AG08395 (cell line): ENCODE data around the gene PPP1R14B.
A peak's percentile ranks its signal among the peaks of the same experiment; 100 is the strongest.
"Not testable (repeated sequence)": the region's sequence is repeated elsewhere in the genome, so short reads cannot be mapped to it uniquely, and the experiment has no call there.

Experiments used
- DNase-seq: peaks from one replicate; pipeline ENCODE4 v3.0.0; 2012; ENCODE audit warnings: mixed read lengths, low spot score

The PPP1R14B gene

GRCh38 chr11:64260147-64260708, 13.5 kb upstream of the PPP1R14B start:
- no peak for DNase-seq

- DNase-seq = no peak
Observed at GRCh38 chr11:64259533-64260067, 12.9 kb upstream of the PPP1R14B start.

GRCh38 chr11:64258946-64259532, 12.3 kb upstream of the PPP1R14B start:
- no peak for DNase-seq

- DNase-seq = no peak
Observed at GRCh38 chr11:64258356-64258755, 11.6 kb upstream of the PPP1R14B start.

GRCh38 chr11:64256300-64256699, 9.6 kb upstream of the PPP1R14B start:
- DNase-seq = no peak

- no peak for DNase-seq
Observed at GRCh38 chr11:64255135-64256128, 8.7 kb upstream of the PPP1R14B start.

- DNase-seq = no peak
Observed at GRCh38 chr11:64254326-64254725, 7.6 kb upstream of the PPP1R14B start.

GRCh38 chr11:64253481-64253880, 6.7 kb upstream of the PPP1R14B start:
- peak; percentile 29 for DNase-seq

- DNase-seq = no peak
Observed at GRCh38 chr11:64253043-64253442, 6.3 kb upstream of the PPP1R14B start.

- peak; percentile 70 for DNase-seq
Observed at GRCh38 chr11:64252003-64252872, 5.5 kb upstream of the PPP1R14B start.

GRCh38 chr11:64251753-64252002, 4.9 kb upstream of the PPP1R14B start:
- no peak for DNase-seq

GRCh38 chr11:64251016-64251752, 4.4 kb upstream of the PPP1R14B start, which contains the start of gene PLCB3:
TSS of gene PLCB3 (plus strand) at chr11:64251530. CDS start at chr11:64251650, 120 bp downstream.
- peak; percentile 86 for DNase-seq

GRCh38 chr11:64250415-64251015, 3.8 kb upstream of the PPP1R14B start:
- no peak for DNase-seq

- no peak for DNase-seq
Observed at GRCh38 chr11:64249563-64250414, 3.0 kb upstream of the PPP1R14B start.

- DNase-seq = no peak
Observed at GRCh38 chr11:64249038-64249437, 2.3 kb upstream of the PPP1R14B start.

GRCh38 chr11:64248578-64248977, 1.8 kb upstream of the PPP1R14B start:
- DNase-seq = no peak

GRCh38 chr11:64247729-64248531, 1.2 kb upstream of the PPP1R14B start:
- DNase-seq = no peak

- not testable (repeated sequence) for DNase-seq
Observed at GRCh38 chr11:64246621-64246870, 197 bp downstream of the PPP1R14B start.
